Measurements from ENCODE around the gene BAZ1A.

BAZ1A gene

GRCh38 chr14:34833549-34834523 is 41.3 kb downstream of the BAZ1A start:
- no peak for DNase-seq (ENCODE audit: low read depth)
- no peak overlapping the region for H3K4me3 ChIP-seq (ENCODE audit: low read length)
- TF ChIP-seq CTCF (conservative IDR thresholded peaks at IDR 0.05; ENCODE audit: low read depth, low read length), result no peak

- TF ChIP-seq CTCF (conservative IDR thresholded peaks at IDR 0.05; ENCODE audit: low read depth, low read length), result no peak
- DNase-seq (ENCODE audit: low read depth), result no peak
- no peak overlapping the region for H3K4me3 ChIP-seq (ENCODE audit: low read length)
Measured at GRCh38 chr14:34826661-34827060, 48.5 kb downstream of the BAZ1A start.

GRCh38 chr14:34824826-34825225 is 50.3 kb downstream of the BAZ1A start:
- no peak for TF ChIP-seq CTCF (conservative IDR thresholded peaks at IDR 0.05; ENCODE audit: low read depth, low read length)
- DNase-seq (ENCODE audit: low read depth), result no peak
- no peak overlapping the region for H3K4me3 ChIP-seq (ENCODE audit: low read length)

GRCh38 chr14:34824256-34824655 is 50.9 kb downstream of the BAZ1A start:
- no peak for TF ChIP-seq CTCF (conservative IDR thresholded peaks at IDR 0.05; ENCODE audit: low read depth, low read length)
- DNase-seq (ENCODE audit: low read depth), result no peak
- no peak overlapping the region for H3K4me3 ChIP-seq (ENCODE audit: low read length)

GRCh38 chr14:34817768-34818167 is 57.4 kb downstream of the BAZ1A start:
- no peak overlapping the region for H3K4me3 ChIP-seq (ENCODE audit: low read length)
- no peak for DNase-seq (ENCODE audit: low read depth)
- TF ChIP-seq CTCF (conservative IDR thresholded peaks at IDR 0.05; ENCODE audit: low read depth, low read length), result no peak

- H3K4me3 ChIP-seq (ENCODE audit: low read length), result no peak overlapping the region
- no peak for TF ChIP-seq CTCF (conservative IDR thresholded peaks at IDR 0.05; ENCODE audit: low read depth, low read length)
- DNase-seq (ENCODE audit: low read depth), result no peak
Measured at GRCh38 chr14:34810028-34810427, 65.1 kb downstream of the BAZ1A start.

GRCh38 chr14:34806257-34806656 is 68.9 kb downstream of the BAZ1A start:
- H3K4me3 ChIP-seq (ENCODE audit: low read length), result no peak overlapping the region
- TF ChIP-seq CTCF (conservative IDR thresholded peaks at IDR 0.05; ENCODE audit: low read depth, low read length), result no peak
- DNase-seq (ENCODE audit: low read depth), result no peak
